ENCODE results near the gene MTOR. TPM values are rescaled to one million over a fixed set of nuclear protein-coding genes. Genes with fewer than 3 reads are reported as not detected.
A peak's percentile ranks its signal among the peaks of the same experiment; 100 is the strongest.
"Not testable (repeated sequence)": the region's sequence is repeated elsewhere in the genome, so short reads cannot be mapped to it uniquely, and the experiment has no call there.

The MTOR gene
- total RNA-seq, 1 donor from 2014 or later: 36.1 TPM

DNA sequence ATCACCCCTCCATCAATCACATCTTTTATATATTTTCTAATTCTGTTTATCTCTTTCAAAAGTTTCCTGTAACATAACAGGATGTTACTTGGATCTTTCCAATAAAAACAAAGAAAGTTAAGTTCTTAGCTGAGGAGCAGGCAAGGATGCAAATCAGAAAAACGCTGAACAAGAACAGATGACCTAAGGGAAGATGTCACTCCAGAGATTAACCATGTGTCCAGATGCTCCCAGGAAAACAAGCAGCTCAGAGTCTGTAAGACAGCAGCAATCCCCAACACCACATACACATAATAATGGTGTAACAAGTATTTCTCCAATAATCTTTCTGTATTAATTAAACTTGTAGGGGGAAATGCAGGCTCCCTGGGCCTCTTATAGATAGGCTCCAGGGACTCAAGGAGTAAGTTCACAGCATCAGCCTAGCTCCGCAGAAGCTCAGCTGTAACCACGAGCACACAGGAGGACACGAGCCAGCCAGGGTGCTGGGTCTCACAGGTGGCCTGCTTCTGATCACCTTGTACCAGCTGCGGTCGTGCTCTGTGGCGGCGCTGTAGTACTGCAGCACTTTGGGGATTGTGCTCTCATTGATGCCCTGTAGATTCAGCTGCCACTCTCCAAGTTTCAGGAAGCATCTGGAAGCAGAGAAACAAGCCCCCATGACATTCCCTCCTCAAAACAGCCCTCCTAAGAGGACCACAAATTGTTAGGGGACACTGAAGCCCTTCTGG is 129.6 kb downstream of the MTOR start:
- intact Hi-C loops (cut with DNase I): no loop called here
- no peak for DNase-seq (ENCODE audit: low spot score)

DNA sequence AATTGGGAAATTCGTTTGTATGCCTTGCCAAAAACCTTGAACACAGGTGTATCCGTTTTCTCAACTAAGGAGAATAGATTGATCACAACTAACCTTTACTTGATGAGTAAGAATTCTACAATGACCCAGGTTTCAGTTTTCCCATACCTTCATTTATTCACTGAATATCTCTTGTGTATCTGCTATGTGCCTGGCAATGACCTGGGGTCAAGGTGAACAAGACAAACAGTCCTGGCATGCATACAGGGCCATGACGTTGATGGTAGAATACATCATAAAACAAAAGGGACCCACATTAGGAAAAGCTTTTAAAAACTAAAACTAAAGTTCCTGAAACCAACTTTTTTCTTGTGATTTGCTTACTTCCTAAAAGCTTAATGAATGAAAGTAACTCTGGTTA is 130.5 kb downstream of the MTOR start:
- intact Hi-C loops (cut with DNase I): no loop called here
- no peak for DNase-seq (ENCODE audit: low spot score)

DNA sequence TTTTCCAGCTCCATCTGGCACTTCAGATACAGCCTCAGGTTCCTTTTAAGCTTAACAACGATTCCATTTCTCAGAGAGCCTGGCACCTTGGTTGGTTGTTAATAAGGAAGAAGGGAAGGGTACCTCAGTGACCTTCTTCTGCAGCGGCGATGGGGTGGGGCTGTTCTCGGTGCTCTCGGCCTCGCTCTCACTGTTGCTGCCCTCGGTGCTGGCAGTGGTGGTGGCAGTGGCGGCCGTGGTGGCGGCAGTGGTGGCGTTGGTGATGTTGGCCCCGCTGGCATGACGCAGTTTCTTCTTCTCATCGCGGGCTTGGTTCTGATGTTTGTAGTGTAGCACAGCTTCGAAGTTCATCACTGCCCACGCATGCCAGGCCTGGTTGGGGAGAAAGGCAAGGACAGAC is 131.9 kb downstream of the MTOR start:
- intact Hi-C loops (cut with DNase I): no loop called here
- no peak for DNase-seq (ENCODE audit: low spot score)

DNA sequence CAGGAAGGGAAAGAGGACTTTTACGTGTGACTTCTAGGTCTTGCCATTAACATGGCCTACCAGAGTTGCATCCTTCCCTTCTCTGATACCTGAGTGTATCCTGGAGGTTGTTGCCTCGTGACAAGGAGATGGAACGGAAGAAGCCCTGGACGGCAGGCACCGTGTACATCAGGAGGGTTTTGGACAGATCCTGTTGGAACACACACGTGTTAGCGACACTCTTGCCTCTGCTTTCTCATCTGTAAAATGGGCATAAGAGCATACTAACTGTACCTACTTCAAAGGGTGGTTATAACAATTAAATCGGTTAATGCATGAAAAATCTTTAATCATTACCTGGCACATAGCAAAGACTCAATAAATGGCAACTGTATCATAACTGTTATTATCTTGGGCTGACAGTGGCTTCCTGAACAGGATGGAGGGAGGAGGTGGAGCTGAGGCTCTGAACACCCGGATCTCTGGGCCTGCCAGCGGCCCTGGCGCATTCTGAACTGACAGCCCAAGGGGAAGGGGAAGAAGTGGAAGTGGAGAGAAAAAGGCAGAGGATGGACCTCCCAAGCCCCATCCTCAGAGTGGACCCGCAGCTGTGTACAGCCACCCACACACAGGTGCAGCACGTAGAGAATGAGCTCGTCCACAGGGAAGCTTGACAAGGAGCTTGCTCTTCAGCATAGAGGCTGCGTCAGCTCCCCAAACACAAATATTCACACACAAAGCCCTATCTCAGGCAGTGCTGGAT is 132.5 kb downstream of the MTOR start:
- intact Hi-C loops (cut with DNase I): no loop called here
- no peak for DNase-seq (ENCODE audit: low spot score)

DNA sequence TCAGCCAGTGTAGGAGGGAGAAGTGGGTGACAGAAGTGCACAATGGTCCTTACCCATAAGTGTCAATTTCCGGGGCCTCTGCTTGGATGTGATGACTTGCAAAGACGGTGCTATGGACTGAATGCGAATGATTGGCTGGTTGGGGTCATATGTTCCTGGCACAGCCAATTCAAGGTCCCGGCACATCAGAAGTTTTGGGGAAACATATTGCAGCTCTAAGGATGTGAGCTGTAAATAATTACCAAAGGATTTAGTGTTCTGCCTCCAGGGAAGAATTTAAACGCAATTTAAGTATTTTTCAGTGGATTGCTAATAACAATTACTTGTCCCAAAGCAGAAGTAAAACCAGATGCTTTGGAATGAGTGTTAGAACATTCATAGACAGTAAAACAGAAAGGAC is 135.8 kb downstream of the MTOR start:
- intact Hi-C loops (cut with DNase I): no loop called here
- no peak for DNase-seq (ENCODE audit: low spot score)

DNA sequence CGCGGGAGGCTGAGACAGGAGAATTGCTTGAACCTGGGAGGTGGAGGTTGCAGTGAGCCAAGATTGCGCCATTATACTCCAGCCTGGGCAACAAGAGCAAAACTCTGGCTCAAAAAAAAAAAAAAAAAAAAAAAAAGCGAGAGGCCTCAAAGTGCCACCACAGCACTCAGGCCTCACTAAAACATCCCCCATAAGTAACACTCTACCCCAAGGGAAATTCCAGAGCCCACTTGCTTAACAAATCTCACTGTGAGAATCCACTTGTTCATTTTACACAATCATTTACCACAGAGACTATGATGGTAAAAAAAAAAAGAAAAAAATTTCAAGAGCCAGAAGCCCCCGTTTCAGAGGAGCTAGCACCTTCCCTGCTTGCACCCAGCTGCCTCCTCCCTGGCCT is 136.4 kb downstream of the MTOR start:
- intact Hi-C loops (cut with DNase I): no loop called here
- no peak for DNase-seq (ENCODE audit: low spot score)

DNA sequence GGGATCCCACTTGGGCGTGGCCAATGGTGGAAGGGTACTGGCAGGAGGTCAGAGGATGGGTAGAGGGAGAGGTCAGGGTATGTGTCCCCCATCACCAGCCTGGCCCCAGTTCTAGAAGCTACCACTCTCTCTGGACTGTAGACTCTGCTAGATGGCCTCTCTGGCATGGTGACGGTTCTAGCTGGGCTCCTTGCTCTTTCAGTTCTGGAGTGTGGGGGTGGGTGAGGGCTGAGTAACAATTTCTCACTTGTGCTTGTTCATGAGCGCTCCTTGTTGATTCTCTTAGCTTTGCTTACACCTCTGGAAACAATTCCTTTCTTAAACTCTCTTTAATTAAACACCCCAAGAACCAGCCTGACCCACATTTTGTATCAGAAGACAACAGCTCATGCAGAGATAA is 137.4 kb downstream of the MTOR start:
- intact Hi-C loops (cut with DNase I): no loop called here
- DNase-seq (ENCODE audit: low spot score): no peak

DNA sequence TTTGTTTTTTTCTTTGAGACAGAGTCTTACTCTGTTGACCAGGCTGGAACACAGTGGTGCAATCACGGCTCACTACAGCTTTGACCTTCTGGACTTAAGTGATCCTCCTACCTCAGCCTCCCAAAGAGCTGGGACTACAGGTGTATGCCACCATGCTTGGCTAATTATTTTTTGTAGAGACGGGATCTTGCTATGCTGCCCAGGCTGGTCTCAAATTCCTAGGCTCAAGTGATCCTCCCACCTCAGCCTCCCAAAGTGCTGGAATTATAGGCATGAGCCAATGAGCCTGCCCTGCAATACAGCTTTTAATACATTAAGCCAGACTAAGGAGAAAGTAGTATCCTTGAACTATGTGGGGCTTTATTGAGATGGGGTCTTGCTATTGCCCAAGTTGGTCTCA is 146.0 kb downstream of the MTOR start:
- DNase-seq (ENCODE audit: low spot score): no peak
- intact Hi-C loops (cut with DNase I): no loop called here

DNA sequence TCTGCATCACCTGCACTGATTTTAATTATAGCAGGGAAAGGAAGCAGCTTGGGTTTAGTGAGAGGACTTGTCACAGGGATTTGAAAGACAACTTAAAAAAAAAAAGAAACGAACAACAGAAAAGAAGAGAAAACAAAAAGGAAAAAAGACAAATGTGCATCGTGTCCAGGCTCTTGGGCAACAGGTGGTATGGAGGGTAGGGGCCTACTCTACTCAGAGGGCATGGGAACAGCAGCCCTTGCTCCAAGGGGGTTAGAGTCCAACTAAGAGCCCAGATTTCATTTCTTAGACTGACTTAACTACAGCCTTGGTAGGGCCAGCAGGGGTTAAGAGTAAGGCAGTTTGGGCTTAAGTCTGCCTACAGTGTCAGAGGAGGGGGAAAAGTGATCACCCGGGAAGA is 147.4 kb downstream of the MTOR start:
- no peak for DNase-seq (ENCODE audit: low spot score)
- intact Hi-C loops (cut with DNase I): no loop called here

DNA sequence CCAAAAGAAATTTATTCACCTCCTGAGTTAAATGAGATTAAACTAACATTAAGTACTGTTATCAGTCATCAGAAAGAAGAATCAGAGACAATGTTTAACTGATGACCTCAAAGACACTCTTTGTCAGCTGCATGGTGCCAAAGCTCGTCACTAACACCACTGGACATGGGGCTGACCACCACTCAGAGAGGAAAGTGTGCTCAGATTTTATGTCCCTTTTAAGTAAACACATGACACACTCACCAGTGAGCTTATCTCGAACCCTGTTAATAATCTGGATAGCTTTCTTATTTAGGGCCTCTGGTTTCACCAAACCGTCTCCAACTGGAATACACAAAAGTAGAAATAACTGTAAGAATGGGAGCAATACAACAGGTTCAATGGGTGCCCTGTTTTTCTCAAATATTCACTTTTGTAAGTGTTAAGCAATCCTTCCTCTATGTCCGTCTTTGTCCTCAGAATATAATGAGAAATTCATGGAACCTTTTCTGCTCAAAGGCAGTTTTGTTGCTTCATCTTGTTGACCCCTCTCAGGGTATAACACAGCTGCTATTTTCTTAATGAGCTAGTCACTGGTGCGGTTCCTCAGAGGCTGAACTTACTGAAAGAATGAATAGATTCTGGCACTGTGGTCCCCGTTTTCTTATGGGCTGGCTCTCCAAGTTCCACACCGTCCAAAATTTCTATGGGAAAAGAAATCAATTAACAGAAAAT is 153.1 kb downstream of the MTOR start:
- no peak for DNase-seq (ENCODE audit: low spot score)
- intact Hi-C loops (cut with DNase I): no loop called here

DNA sequence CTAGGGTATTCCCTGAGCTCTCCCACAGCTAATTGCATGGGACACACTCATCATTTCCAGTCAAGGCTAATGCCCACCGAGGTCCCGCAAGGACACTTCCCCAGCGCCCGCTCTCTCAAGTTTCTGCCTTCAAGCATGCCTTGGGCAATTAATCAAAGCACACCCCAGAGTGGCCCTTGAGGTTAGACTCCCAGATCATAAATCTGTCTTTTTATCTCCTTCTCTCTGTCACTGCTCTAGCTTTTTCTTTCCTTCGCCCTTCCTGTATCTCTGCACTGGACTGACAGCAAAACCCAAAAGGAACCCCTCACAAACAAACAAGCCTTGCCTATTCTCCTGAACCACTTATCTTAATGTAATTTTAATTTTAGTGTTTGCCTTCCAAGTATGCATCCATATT is 154.8 kb downstream of the MTOR start:
- intact Hi-C loops (cut with DNase I): no loop called here

DNA sequence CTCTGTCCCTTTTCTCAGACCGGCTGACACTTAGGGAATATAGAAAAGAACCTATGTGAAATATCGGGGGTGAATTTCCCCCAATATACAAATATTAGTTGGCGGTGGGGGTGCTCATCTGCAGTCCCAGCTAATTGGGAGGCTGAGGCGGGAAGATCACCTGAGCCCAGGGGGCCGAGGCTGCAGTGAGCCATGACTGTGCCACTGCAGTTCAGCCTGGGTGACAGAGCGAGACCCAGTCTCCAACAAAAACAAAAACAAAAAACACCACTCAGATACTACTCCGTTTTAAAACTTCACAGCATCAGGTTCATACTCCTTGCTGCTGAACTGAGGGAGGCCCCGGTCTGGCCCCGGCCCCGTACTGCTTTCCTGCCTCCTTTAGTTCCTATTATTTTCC is 156.8 kb downstream of the MTOR start:
- DNase-seq (ENCODE audit: low spot score): no peak
- intact Hi-C loops (cut with DNase I): no loop called here

More for the DNA sequence above, 154.8 kb downstream of the MTOR start:
- DNase-seq (ENCODE audit: low spot score): no peak

DNA sequence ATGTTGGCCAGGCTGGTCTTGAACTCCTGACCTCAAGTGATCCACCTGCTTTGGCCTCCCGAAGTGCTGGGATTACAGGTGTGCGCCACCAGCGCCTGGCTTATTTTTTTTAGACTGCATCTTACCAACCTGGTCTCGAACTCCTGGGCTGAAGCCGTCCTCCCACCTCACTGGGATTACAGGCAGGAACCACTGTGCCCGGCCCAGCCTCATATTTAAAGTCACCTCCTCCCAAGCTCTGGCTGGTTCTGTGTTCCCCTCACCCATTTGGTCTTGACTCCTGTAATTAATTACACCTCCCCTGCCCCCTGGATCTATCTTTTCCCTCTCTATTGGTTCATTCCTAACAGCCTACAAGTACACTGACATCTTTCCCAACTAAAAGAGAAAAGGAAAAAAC is 161.0 kb downstream of the MTOR start:
- intact Hi-C loops (cut with DNase I): no loop called here
- DNase-seq (ENCODE audit: low spot score): no peak

DNA sequence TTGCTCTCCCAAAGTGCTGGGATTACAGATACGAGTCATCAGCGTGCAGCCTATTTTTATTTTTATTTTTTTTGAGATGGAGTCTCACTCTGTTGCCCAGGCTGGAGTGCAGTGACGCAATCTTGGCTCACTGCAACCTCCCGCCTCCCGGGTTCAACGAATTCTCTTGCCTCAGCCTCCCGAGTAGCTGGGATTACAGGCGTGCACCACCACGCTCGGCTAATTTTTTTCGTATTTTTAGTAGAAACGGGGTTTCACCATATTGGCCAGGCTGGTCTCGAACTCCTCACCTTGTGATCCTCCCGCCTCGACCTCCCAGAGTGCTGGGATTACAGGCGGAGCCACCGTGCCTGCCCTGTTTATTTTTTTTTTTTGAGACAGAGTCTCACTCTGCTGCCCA is 161.5 kb downstream of the MTOR start:
- intact Hi-C loops (cut with DNase I): loop anchor here (1.0 kb wide), 1 partner anchor 41 kb away; the partner anchor contains the start of gene SRM
- DNase-seq (ENCODE audit: low spot score): not testable (repeated sequence)

DNA sequence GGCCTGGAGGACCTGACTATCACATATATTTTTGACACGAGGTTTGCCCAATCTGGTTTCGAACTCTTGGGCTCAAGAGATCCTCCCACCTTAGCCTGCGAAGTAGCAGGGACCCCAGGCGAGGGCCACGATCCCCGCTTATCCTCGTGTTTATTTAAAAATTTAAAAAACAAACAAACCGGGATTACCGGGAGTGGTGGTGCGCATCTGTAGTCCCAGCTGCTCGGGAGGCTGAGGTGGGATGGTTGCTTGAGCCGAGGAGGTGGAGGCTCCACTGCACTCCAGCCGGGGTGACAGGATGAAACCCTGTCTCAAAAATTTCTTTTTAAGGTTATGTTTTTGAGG is 162.2 kb downstream of the MTOR start:
- DNase-seq (ENCODE audit: low spot score): no peak
- intact Hi-C loops (cut with DNase I): loop anchor here (1.0 kb wide), 1 partner anchor 40 kb away; the partner anchor contains the start of gene SRM

DNA sequence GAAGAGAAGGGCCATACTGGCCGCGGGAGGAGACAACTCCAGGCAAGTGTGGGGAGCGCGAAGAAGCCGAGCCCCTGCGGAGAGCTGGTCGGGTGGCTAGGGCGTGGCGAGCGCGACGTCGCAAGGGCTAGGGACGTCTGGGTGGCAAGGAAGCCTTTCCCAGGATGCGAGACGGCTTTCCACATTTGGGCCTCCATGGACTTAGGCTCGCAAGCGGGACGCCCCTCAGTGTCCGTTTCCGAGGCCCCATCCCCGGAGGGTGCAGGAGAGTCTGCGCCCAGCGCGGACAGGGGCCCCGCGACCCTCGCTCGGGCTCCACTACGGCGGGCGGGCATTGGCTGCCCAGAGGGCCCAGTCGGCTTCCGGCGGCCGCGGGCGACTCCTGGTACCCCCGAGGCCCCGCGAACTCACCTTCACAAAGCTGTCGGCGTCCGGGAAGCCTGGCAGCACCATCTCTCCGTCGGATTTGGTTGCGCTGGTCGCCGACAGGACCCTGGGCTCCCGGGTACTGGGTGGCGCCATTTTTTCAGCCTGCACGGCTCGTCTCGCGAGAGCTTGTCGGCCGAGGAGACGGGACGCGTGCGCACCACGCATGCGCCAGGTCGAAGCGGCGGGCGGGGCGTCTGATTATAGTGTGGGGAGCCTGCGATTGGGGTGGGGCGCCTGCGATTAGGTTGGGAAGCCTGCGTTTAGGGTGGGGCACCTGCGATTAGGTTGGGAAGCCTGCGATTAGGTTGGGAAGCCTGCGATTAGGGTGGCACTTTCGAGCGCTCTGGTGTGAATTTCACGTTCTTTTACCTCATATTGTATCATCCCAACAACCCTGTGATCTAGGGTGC is 162.8 kb downstream of the MTOR start, which contains the start of gene EXOSC10:
Gene EXOSC10 (minus strand): TSS at position 560 of the 839 bp plus-strand sequence. CDS start 38 bp downstream, at position 522.
- DNase-seq (ENCODE audit: low spot score): peak; percentile 97
- intact Hi-C loops (cut with DNase I): loop anchor here (1.0 kb wide), 1 partner anchor 39 kb away; the partner anchor contains the start of gene SRM

DNA sequence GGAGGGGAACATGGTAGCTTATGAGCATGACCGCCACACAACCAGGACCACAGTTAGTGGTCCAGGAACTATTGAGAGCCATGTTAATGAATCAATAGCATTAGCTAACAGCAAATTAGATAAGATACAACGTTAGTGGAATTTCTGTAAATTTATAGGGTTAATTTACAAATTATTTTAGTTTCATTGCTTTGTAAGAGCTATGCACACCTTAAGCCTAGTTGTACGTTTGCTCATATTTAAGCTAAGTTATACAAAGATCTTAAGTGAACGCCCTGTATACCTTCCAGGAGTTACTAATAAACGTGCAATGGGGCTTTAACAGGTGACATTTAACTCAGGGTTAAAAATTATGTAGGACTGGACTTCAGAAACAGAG is 163.4 kb downstream of the MTOR start:
- intact Hi-C loops (cut with DNase I): no loop called here
- no peak for DNase-seq (ENCODE audit: low spot score)

DNA sequence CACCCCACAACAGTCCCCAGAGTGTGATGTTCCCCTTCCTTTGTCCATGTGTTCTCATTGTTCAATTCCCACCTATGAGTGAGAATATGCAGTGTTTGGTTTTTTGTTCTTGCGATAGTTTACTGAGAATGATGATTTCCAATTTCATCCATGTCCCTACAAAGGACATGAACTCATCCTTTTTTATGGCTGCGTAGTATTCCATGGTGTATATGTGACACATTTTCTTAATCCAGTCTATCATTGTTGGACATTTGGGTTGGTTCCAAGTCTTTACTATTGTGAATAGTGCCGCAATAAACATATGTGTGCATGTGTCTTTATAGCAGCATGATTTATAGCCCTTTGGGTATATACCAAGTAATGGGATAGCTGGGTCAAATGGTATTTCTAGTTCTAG is 178.6 kb downstream of the MTOR start:
- DNase-seq (ENCODE audit: low spot score); intact Hi-C loops (cut with DNase I): not testable (repeated sequence)

DNA sequence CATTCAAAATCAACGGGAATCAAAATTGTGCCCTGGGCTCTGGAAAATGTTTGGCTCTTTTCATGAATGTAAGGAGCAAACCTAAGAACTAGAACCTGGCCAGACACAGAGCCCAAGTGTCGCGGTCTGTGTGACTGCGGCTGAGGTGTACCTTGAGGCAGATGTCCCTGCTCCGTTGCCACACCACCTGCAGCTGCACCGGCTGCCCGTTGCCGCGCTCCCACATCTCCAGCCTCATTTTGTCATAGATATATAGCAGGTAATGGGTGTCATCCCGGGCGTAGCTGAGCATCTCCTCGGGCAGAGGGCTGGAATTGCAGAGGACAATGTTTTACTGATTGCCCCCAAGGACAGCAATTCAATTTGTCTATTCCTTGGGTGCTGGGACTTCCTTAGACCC is 181.4 kb downstream of the MTOR start:
- intact Hi-C loops (cut with DNase I): no loop called here
- DNase-seq (ENCODE audit: low spot score): no peak

DNA sequence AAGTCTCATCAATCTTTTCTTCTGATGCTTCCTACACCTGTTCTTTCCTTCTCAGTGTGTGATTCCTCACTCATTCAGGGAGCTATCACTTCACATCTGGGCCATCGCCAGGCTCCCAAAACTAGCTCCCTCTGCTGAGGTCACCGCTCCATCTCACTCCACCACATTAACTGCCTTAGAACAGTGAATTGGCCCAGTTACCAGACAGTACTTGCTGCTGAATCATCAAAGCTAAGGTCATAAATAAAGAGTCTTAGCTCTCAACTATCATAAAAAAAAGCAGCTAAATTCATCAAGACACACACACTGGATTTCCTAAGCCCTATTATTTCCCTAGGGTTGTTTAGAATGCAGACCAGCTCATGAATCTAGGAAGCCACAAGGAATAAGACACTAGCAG is 183.7 kb downstream of the MTOR start:
- no peak for DNase-seq (ENCODE audit: low spot score)
- intact Hi-C loops (cut with DNase I): no loop called here
